Fibroblast of skin of right biceps (primary cell): ENCODE measurements around the gene ITGB2.

Experiments
- DNase-seq: peaks from one replicate; pipeline ENCODE4 v3.0.0-alpha.2; 2013

ITGB2 gene

GRCh38 chr21:44955141-44955797 is 34.6 kb upstream of the ITGB2 start:
- DNase-seq: peak; percentile 18

- no peak for DNase-seq
These were observed 33.6 kb upstream of the ITGB2 start for GRCh38 chr21:44954281-44954771.

GRCh38 chr21:44953628-44954021 is 32.9 kb upstream of the ITGB2 start:
- DNase-seq: no peak

GRCh38 chr21:44952929-44953627 is 32.4 kb upstream of the ITGB2 start:
- DNase-seq: no peak

GRCh38 chr21:44952116-44952928 is 31.6 kb upstream of the ITGB2 start:
- DNase-seq: no peak

- no peak for DNase-seq
These were observed 30.7 kb upstream of the ITGB2 start for GRCh38 chr21:44951186-44951915.

GRCh38 chr21:44950351-44950750 is 29.7 kb upstream of the ITGB2 start:
- DNase-seq: no peak

GRCh38 chr21:44949779-44950198 is 29.1 kb upstream of the ITGB2 start:
- peak; percentile 65 for DNase-seq

GRCh38 chr21:44949161-44949778 is 28.6 kb upstream of the ITGB2 start:
- no peak for DNase-seq

GRCh38 chr21:44948426-44949120 is 27.9 kb upstream of the ITGB2 start:
- DNase-seq: no peak

- no peak for DNase-seq
These were observed 27.2 kb upstream of the ITGB2 start for GRCh38 chr21:44947930-44948331.

GRCh38 chr21:44947111-44947929 is 26.6 kb upstream of the ITGB2 start:
- DNase-seq: no peak

- DNase-seq: no peak
These were observed 25.7 kb upstream of the ITGB2 start for GRCh38 chr21:44946254-44947041.

- DNase-seq: no peak
These were observed 23.9 kb upstream of the ITGB2 start for GRCh38 chr21:44944596-44944995.

GRCh38 chr21:44943686-44944550 is 23.2 kb upstream of the ITGB2 start:
- DNase-seq: no peak

- no peak for DNase-seq
These were observed 22.4 kb upstream of the ITGB2 start for GRCh38 chr21:44943005-44943685.

- DNase-seq: no peak
These were observed 21.9 kb upstream of the ITGB2 start for GRCh38 chr21:44942566-44942965.

GRCh38 chr21:44941567-44941966 is 20.9 kb upstream of the ITGB2 start:
- DNase-seq: no peak
